ENCODE results near the gene PDE4D. TPM values are rescaled to one million over a fixed set of nuclear protein-coding genes. Genes with fewer than 3 reads are reported as not detected.
"Not testable (repeated sequence)": the region's sequence is repeated elsewhere in the genome, so short reads cannot be mapped to it uniquely, and the experiment has no call there.

Gene PDE4D
- polyA plus RNA-seq, 1 donor: 40.4 TPM

DNA sequence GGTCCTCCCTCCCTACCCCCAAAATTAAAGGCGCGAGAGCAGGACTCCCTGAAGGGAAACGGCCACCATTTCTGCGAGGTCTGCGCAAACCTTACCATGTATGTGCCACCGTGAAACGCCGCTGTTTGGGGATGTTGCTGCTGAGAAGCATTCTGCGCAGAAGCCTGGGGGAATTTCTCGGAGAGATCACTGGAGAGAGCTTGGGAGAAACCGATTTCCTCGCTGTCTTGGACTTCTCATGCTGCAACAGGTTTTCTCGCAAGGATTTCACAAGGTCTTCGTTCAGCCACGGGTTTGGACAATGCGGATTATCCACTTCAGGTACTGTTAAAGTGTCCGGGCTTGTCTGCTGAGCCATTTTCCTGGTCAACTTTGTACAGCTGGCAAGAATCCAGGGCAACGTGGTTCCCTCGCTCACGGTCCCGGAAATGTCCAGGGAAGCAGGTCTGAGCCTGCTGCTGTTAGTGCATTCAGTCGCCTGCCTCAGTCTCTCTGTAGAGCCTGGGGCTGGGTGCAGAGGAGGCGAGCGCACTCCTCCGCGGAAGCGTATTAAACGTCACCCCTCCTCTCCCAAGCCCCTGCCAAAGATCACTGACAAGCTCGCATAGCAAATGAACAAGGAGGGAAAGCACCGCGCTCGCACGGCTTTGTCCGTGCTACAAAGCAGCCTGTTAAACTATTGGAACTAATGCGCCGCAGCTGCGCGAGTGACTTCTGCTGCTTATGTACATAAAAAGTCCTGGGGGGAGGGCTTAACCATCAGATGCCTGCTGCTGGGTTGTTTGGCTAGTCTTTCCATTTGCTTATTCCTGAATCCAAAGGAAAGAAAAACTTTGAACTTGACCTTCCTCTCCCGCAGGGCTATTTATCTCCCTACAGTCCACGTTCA, 125.1 kb downstream of the PDE4D start:
- DNase-seq (ENCODE audit: low read depth): peak; percentile 79

DNA sequence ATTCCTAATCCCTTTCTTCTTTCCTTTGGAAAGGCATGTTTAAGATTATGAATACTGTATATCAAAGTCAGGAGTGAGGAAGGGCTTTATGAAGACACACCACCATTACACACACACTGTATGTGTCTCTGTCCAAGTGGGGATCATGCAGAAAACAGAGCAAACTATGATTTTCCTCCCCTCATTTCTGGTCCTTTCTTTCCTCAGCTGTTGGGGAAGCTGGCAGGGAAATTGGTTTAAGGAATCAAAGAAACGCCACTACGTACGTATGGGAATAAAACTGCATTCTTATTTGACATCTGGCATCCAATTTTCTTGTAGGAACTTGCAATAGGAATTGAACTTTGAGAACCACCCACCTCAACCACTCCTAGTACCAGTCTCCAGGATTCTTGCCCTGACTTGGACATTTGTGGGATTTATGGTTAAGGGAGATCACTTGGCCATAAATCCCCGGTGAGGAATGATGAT, 125.8 kb downstream of the PDE4D start:
- no peak for DNase-seq (ENCODE audit: low read depth)

DNA sequence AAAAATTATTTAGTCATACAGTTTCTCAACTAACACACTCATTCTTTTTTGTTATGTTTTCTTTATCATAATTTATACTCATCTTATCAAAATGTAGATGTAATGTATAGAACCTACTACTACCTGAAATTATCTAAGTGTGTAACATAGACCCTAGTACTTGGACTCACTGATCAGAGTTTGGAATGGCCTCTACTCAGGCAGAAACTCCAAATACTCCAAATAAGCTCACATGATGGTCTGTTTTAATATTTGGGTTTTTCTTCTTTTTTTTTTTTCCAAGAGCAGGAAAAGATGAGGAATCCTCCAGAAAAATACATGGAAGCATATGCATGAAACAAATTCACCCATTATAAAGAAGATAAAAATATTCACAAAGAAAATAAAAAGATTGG, 126.3 kb downstream of the PDE4D start:
- DNase-seq (ENCODE audit: low read depth): no peak

DNA sequence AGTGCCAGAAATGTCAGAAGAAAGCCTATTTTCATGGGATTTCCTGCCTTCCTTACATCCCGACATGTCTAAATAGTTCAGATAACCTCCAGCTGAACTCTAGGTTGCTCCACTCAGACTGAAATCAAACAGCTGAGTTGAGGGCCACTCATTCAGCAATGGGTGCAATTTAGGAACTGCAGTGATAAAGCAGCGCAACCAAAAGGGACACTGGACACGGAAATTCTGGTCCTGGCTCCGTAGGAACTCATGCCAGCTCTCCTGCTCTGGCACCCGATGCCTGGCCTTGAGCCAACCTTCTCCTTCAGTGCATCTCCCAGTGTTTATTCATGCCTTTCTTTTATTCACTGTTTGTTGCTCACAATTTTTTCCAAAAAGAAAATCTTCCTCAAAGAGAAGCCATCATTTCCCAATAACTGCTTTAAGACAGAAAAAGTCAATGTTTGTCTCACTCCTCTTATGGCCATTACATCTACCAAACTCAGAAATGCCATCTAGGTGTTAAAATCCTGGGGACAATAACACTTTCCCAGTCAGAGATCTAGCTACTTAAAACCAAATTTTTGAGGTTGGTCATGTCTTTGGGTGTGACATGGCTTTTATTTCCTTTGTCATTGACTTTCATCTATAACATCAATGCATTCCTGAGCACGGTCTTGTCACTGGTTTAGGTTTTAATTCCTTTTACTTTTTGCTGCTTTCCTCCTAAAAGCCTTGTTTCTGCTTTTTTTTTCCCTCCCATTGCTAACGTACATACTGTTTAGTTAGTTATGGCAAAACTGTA, 126.9 kb downstream of the PDE4D start:
- no peak for DNase-seq (ENCODE audit: low read depth)

DNA sequence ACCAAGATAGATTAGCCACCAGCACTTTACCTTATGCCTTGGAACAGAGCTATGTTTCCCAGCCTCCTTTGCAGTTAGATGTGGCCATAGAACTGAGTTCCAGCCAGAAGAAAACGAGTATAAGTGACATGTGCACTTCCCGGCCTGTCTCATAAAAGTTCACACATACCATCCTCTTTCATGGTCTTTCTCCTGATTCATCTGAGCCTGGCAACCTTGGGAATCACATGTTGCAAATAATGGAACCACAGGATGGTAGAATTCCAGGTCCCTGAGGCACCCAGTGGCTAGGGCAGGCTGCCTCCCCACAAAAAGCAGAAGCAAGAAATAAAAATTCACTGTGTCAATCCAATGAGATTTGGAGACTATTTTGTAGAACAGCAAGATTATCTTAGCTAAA, 128.1 kb downstream of the PDE4D start:
- no peak for DNase-seq (ENCODE audit: low read depth)

DNA sequence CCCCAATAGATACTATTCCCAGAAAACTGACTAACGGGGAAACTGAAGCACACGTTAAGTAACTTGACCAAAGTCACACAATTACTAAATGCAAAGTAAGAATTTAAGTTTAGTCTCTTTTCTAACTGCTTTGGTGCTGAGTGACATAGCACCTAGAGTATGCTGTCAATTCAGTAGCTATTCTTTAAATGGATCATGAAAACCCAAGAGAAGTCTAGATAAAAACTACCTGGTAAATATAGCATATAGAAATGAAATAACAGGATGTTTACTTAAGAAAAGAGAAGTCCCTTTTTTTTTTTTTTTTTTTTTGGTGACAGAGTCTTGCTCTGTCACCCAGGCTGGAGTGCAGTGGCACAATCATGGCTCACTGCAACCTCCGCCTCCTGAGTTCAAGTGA, 129.2 kb downstream of the PDE4D start:
- DNase-seq (ENCODE audit: low read depth): no peak

DNA sequence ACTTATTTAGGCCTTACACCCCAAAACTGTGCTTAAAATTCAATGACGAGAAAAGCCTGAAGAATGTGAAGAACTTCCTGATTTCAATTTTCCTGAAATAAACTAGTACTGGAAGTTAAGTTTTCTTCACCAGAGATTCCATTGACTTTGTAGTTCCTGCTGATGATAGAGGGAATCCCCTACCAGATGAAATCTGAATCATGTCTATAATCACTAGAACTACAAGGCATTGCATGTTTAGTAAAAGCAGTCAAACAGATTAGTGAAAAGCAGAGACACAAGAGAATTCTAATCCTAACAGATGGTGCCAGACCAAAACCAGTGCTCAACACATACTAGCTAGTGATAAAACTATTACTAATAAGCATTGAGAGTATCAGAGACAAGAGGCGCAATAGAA, 130.0 kb downstream of the PDE4D start:
- DNase-seq (ENCODE audit: low read depth): no peak

DNA sequence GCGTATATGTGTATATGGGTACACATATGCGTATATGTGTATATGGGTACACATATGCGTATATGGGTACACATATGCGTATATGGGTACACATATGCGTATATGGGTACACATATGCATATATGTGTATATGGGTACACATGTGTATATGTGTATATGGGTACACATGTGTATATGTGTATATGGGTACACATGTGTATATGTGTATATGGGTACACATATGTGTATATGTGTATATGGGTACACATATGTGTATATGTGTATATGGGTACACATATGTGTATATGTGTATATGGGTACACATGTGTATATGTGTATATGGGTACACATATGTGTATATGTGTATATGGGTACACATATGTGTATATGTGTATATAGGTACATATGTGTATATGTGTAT, 131.3 kb downstream of the PDE4D start:
- DNase-seq (ENCODE audit: low read depth): not testable (repeated sequence)

DNA sequence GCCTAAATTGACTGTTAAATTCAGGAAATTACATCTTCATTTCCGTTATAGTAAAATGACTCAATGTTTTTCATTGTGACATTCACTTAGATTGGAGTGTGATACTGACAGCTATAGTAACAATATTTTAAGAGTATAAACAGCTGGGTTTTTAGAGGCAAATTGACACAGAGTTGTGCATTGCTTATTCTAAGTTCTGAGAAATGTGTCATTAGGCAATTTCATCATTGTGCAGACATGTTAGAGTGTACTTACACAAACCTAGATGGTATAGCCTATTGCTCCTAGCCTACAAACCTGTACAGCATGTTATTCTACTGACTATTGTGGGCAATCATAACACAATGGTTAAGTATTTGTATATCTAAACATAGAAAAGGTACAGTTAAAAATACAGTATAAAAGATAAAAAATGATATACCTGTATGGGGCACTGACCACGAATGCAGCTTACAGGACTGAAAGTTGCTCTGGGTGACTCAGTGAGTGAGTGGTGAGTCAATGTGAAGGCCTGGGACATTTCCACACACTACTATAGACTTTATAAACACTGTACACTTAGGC, 132.7 kb downstream of the PDE4D start:
- no peak for DNase-seq (ENCODE audit: low read depth)

DNA sequence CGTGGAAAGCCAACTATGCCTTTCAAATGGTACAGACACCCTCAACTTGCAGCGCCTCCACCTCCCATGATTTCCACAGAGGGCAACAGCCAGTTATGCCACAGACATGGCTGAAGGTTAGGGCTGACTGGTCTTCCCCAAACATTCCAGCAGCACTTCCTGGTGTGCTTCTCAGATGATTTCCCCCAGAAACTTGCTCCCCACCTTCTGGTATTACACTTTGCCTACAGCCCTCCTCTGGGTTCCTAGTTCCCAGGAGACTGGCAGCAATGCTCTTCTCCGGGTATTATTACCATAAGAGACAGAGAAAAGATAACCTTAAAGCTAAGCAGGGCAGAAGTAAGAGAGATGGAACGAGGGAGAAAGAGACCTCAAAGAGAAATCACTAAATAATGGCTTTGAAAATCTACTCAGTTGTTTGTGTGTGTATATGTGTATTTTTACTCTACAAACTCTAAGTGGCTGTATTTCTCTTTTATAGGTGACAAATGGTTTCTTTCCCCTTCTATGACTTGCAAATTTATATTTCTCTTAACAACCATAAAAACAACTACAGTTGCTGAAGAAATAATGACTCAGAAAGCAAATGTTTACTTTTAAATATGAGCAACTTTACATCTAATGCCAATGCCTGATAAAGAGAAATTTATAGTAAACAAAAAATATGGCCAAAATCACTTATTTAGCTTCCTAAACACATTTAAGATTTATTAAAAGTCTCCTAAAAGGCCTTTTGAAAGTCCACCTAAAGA, 133.8 kb downstream of the PDE4D start:
- no peak for DNase-seq (ENCODE audit: low read depth)

DNA sequence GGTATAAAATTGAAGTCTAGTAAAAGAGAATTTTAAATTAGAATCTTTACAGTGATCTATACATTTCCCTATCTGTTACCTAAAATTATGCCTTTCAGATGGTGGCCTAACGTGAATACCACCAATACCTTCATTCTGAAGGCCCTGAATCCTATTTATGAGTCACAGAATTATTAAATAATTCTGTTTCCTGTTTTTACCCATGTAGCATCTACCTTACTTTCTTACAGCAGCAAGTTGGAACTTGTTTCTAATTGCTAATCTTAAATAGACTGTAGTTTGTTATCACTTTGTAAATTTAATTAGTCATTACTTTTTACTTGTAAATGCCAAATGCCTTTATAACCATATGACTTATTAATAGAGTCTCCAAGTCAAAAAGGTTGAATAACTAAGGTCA, 135.0 kb downstream of the PDE4D start:
- DNase-seq (ENCODE audit: low read depth): no peak

DNA sequence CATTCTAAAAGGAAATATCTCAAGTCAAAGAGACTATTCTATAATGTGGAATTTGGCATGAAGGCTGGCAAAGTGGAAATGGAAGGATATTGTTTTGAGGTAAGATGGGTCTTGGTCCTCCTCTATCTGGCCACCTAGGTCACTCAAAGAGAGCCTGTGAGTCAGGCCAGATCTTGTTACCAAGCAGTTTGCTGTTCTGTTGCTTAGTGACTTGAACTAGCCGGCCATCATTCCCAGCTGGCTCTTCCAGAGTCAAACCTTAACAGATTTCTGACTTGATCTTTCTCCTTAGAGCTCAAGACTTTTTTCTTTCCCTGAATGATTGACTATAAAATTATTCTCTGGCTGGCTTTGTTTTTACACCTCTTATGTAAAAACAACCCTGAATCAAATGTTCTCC, 136.1 kb downstream of the PDE4D start:
- no peak for DNase-seq (ENCODE audit: low read depth)

DNA sequence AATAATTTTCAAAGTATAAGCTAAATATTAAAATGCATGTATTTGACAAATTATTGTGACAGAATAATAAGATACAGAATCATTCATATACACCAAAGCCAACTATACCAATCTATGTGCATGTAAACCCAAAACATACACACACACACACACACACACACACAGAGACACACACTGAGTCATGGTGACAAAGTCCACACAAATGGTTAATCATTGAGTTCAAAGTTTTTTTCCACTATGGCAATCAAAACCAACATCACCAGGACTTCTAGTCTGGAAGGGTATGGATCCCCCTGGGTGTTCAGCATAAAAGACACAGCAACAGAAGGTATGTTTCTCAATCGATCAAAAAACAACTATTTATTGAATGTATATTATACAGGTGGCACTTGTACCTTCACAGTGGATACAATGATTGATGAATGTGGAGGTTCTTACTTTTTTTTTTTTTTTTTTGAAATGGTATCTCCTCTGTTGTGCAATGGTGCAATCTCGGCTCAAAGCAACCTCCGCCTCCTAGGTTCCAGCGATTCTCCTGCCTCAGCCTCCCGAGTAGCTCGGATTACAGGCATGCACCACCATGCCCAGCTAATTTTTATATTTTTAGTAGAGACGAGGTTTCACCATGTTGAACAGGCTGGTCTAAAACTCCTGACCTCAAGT, 137.0 kb downstream of the PDE4D start:
- DNase-seq (ENCODE audit: low read depth): no peak

DNA sequence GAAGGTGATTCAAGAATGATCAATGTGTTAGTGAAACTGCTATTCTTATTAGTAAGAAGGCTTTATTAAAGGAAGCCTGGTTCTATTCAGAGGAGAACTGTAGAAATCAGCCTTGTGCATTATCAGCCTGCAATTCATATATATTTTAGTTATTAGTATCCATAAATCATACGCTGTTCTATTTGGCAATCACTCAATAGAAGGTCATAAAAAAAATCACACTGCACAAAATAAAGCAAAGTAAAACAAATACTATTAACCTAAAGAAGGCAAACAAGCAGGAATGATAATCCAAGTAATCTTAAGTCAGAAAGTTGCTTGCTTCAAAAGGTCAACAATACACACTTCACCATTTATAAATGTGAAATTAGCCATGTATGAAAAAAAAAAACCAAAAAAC, 138.1 kb downstream of the PDE4D start:
- DNase-seq (ENCODE audit: low read depth): no peak

DNA sequence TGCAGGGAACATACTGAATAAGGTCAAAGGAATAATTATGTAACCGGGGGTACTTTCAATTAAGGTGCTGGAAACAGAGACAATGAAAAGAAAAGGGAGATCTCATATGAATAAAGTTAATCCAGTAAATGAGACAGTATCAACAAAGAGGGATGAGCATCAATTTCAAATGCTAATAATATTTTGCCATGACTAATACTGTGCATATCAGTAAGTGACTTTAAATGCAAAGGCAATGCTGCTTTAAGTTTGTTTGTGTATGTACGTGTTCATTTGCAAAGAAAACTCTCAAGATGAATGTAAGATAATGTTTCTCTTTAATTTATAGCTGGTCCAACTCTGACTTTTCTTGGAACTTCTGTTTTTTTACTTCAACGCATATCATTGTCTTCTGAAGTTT, 139.9 kb downstream of the PDE4D start:
- DNase-seq (ENCODE audit: low read depth): no peak

DNA sequence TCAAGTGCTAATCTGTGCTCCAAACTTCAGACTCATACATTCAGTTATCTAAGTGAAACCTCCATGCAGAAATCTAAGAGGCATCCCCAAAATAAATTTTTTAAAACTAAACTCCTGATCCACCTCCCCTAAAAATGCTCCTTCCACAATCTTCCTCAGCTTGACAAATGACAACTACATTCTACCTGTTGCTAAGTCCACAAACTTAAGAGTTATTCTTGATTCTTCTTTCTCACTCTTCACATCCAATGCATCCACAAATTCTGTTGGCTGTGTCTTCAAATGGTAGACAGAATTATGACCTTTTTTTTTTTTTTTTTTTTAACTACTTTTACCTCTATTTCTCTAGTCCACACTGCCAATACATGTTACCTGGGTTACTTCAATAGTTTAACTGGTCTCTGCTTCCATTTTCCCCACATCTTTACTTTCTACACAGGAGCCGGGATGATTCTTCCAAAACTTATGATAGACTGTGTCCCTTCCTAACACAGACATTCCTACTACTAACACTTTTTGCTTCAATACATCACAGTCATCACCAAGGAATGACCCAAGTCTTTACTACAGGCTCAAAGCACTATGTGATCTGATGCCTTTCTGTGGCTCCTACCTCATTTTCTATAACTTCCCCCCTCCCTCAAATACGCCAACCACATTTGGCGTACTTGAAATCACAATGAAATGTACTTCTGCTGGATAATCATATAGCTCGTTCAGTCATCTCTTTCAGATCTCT, 143.6 kb downstream of the PDE4D start:
- no peak for DNase-seq (ENCODE audit: low read depth)

DNA sequence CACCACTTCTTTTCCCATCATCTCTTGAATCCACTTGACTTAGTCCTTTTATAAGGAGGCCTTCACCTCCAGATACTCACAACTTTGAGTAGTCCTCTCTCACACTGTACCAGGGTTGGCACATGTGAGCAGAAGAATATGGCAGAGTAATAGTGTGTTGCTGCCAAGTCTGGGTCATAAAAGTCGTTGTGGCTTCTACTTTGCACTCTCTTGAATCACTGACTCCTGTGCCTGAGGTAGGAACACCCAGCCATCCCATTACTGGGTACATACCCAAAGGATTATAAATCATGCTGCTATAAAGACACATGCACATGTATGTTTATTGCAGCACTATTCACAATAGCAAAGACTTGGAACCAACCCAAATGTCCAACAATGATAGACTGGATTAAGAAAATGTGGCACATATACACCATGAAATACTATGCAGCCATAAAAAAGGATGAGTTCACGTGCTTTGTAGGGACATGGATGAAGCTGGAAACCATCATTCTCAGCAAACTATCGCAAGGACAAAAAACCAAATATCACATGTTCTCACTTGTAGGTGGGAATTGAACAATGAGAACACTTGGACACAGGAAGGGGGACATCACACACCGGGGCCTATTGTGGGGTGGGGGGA, 145.4 kb downstream of the PDE4D start:
- DNase-seq (ENCODE audit: low read depth): not testable (repeated sequence)

DNA sequence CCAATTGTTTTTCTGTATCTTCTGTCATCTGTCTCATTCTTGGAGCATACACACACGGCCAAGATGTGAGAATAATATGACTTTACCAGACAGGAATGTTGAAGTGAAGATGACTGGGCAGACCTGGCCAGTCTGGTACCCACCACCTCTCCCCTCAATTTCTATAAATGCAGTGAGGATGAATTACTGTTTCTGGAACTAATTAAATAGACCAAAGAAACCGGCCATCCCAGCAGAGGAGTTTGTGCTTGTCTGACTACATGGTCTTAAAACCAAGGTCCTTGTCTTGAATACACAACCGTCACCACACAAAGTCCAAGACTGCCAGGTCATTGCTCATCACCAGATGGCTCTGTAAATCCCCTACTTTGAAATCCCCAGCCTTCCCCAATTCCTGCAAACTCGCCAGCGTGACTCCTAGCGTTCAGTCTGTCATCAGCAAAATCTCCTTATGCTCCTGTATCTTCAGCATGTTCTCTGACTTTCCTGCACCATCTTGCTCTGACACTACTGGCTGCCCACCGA, 147.2 kb downstream of the PDE4D start:
- no peak for DNase-seq (ENCODE audit: low read depth)

DNA sequence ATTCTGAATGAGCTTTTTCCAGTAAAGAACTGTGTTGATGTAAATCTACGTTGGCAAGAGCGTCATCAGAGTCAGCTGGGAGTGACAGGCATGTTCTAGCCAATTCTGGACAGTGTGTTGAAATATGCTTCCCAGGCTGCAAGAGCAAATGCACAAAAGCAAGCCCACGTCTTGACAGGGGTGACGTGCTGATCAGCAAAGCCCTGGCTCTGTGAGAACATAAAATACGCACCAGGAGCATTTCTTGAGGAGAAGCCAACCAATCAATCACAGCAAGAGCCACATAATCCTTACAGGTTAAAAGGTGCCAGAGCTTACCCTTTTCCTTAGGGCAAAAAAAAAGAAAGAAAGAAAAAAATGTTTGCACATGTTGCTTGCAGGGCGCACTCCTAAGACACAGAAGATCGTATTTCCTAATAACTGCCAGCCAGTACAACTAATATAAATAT, 148.1 kb downstream of the PDE4D start:
- no peak for DNase-seq (ENCODE audit: low read depth)

DNA sequence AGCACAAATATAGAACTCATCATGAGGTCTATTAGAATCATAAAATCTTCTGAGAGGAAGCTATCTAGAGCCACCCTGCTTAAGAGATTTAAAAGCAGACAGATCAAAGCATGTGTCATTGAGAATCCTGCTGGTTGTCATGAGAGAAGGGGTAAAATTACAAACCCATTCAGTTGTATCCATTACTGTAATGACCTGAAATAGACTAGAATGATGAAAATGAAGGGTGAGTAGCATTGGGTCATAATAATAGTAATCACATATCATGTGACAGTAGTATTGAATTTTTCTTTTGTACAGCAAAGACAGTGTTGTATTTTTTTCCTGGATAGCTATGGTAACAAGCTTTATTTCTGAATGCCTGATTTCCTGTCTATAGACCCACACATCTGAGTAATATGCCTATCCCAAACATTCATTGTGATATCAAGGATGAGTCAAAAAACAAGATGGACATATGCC, 149.0 kb downstream of the PDE4D start:
- no peak for DNase-seq (ENCODE audit: low read depth)

Measured in forelimb muscle (tissue), 1 donor.